ENCODE results near the gene VPS4A. TPM values are rescaled to one million over a fixed set of nuclear protein-coding genes. Genes with fewer than 3 reads are reported as not detected.

Gene VPS4A
- total and polyA plus RNA-seq, 4 donors: 13.3 to 15.7 (median 14.5) TPM

GRCh38 chr16:69311533-69312387, 610 bp downstream of the VPS4A start:
- no peaks in the 10 kb centered on the region for H3K9me3 ChIP-seq (ENCODE audit: control insufficient read depth in 4 of 4, low read length in 3 of 4)
- H3K27me3 ChIP-seq (ENCODE audit: control insufficient read depth in 4 of 4, insufficient read depth in 4 of 4, low read length in 3 of 4): no peaks in the 10 kb centered on the region
- peaks cover 0 to 4% (median 2%) of the 10 kb centered on the region in 4 donors for H3K36me3 ChIP-seq (ENCODE audit: control insufficient read depth in 4 of 4, insufficient read depth in 3 of 4, low read depth in 1 of 4, low read length in 3 of 4)
- peak overlapping the region; percentile 74 to 94 (median 85) for H3K4me3 ChIP-seq (ENCODE audit: low read depth in 1 of 3, low read length in 3 of 3)
- H3K9ac ChIP-seq (ENCODE audit: low read depth in 1 of 2, low read length in 2 of 2): peak overlapping the region; percentile 80 to 86
- DNase-seq (ENCODE audit: low spot score): peak; percentile 68
- TF ChIP-seq NR2F2 (IDR thresholded peaks at IDR 0.05): no peak
- TF ChIP-seq YY1 (IDR thresholded peaks at IDR 0.05): peak; percentile 15
- peaks cover 14 to 47% (median 36%) of the 10 kb centered on the region in 4 donors for H3K4me1 ChIP-seq (ENCODE audit: control insufficient read depth in 4 of 4, insufficient read depth in 4 of 4, low read length in 3 of 4)
- WGBS: 2% methylated on average over 59 of the region's 59 CpGs
- peak overlapping the region; percentile 86 to 88 for H3K27ac ChIP-seq (ENCODE audit: low read depth in 1 of 2, low read length in 2 of 2)

- Histone ChIP-seq H3K9ac (ENCODE audit: low read depth in 1 of 2, low read length in 2 of 2) (no peak overlapping the region), H3K4me1 (ENCODE audit: control insufficient read depth in 4 of 4, insufficient read depth in 4 of 4, low read length in 3 of 4) (peaks cover 16 to 61% (median 48%) of the 10 kb centered on the region in 4 donors), H3K36me3 (ENCODE audit: control insufficient read depth in 4 of 4, insufficient read depth in 3 of 4, low read depth in 1 of 4, low read length in 3 of 4) (peaks cover 2 to 4% (median 3%) of the 10 kb centered on the region in 4 donors), H3K27ac (ENCODE audit: low read depth in 1 of 2, low read length in 2 of 2) (no peak overlapping the region), H3K4me3 (ENCODE audit: low read depth in 1 of 3, low read length in 3 of 3) (no peak overlapping the region), H3K9me3 (ENCODE audit: control insufficient read depth in 4 of 4, low read length in 3 of 4) (no peaks in the 10 kb centered on the region), H3K27me3 (ENCODE audit: control insufficient read depth in 4 of 4, insufficient read depth in 4 of 4, low read length in 3 of 4) (no peaks in the 10 kb centered on the region)
- no peak for DNase-seq (ENCODE audit: low spot score)
- 94% methylated on average over 5 of the region's 5 CpGs for WGBS
- TF ChIP-seq HNF4A (conservative IDR thresholded peaks at IDR 0.05): no peak
- TF ChIP-seq MAX (IDR thresholded peaks at IDR 0.05): no peak
- no peak for TF ChIP-seq RXRA (IDR thresholded peaks at IDR 0.05)
- TF ChIP-seq TAF1 (conservative IDR thresholded peaks at IDR 0.05): no peak
- no peak for TF ChIP-seq RAD21 (IDR thresholded peaks at IDR 0.05)
- TF ChIP-seq FOXA1 (IDR thresholded peaks at IDR 0.05): no peak
- TF ChIP-seq, protein P1, sequence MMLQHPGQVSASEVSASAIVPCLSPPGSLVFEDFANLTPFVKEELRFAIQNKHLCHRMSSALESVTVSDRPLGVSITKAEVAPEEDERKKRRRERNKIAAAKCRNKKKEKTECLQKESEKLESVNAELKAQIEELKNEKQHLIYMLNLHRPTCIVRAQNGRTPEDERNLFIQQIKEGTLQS (IDR thresholded peaks at IDR 0.05): no peak
- TF ChIP-seq EGR1 (IDR thresholded peaks at IDR 0.05; ENCODE audit: low read depth in 2 of 2): no peak
- no peak for TF ChIP-seq JUND (IDR thresholded peaks at IDR 0.05)
- no peak for TF ChIP-seq FOXA2 (IDR thresholded peaks at IDR 0.05)
- TF ChIP-seq NR2F2 (IDR thresholded peaks at IDR 0.05): no peak
- TF ChIP-seq GABPA (IDR thresholded peaks at IDR 0.05 in 1 of 2, conservative IDR thresholded peaks at IDR 0.05 in 1 of 2): no peak
- no peak for TF ChIP-seq REST (IDR thresholded peaks at IDR 0.05)
- no peak for TF ChIP-seq ZBTB33 (IDR thresholded peaks at IDR 0.05)
- TF ChIP-seq SP1 (IDR thresholded peaks at IDR 0.05): no peak
Measured at GRCh38 chr16:69313469-69313868, 2.3 kb downstream of the VPS4A start.

All from liver (tissue), 9 donors.